ES-I3 (cell line): ENCODE measurements around the gene DIPK1A.

Source experiments
- H3K36me3 ChIP-seq: 2 replicates; pipeline ENCODE4 v1.6.1; 2013; ENCODE audit warnings: mild to moderate bottlenecking, low read length, control low read depth, moderate library complexity; ENCODE audit not compliant: insufficient read depth
- H3K4me1 ChIP-seq: 2 replicates; pipeline ENCODE4 v1.6.1; 2013; ENCODE audit warnings: mild to moderate bottlenecking, control low read depth, low read length; ENCODE audit not compliant: insufficient read depth
- H3K9ac ChIP-seq: 2 replicates; pipeline ENCODE4 v1.6.1; 2013; ENCODE audit warnings: low read depth, mild to moderate bottlenecking, low read length, moderate library complexity
- H3K9me3 ChIP-seq: 2 replicates; pipeline ENCODE4 v1.6.1; 2013; ENCODE audit warnings: mild to moderate bottlenecking, low read length, moderate library complexity; ENCODE audit not compliant: control insufficient read depth, insufficient read depth

DIPK1A gene

DNA sequence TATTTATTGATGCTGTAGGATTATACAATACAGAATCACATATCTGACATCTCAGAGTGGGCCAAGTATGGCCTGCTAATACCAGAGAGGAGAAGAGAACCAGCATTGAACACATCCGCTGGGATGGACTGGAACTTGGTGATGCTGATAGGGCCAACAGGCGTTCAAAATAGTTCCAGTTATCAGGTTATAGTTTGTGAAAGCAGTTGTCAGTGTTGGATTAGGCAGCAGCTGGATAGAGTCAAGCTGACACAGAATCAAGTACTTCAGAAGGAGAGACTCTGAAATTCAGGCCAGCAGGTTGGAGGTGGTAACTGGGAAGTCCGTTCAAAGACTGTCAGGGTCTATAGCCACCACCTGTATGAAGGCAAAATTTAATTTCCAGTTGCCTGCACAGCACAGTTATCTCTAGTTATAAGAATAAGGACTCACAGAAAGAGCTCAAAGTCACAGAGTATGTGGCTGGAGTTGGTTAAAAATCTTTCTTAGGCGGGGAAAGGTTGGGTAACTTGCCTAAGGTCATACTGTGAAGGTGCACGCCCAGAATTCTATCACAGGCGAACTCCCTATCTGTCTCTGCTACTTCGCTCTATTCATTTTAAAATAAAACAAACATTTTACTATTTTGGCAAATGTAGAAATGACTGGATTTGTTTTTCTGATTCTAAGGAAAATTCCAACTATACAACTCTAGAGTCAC lies 9.9 kb upstream of the DIPK1A start:
- peaks cover 7% of the 10 kb centered on the region for H3K4me1 ChIP-seq
- H3K36me3 ChIP-seq = no peaks in the 10 kb centered on the region
- no peaks in the 10 kb centered on the region for H3K9me3 ChIP-seq
- H3K9ac ChIP-seq = no peak overlapping the region

DNA sequence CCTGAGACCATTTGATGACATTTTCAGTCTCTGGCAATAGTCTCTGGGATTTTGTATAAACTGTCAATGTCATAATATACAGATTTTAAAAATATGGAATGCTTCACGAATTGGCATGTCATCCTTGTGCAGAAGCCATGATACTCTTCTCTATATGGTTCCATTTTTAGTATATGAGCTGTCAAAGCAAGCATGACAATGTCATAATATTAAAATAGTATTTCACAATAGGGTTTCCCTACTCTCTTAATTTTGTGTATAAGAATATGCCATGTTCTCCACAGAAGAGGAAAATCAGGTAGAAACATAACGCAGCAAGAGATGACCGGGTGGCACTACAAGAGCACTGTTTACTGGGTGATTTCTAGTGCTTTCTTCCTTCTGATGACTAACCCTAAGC lies 8.3 kb upstream of the DIPK1A start:
- H3K36me3 ChIP-seq = no peaks in the 10 kb centered on the region
- no peak overlapping the region for H3K9ac ChIP-seq
- H3K9me3 ChIP-seq = no peaks in the 10 kb centered on the region
- H3K4me1 ChIP-seq = peaks cover 7% of the 10 kb centered on the region

- Histone ChIP-seq H3K4me1 (peaks cover 7% of the 10 kb centered on the region), H3K9me3 (no peaks in the 10 kb centered on the region), H3K36me3 (no peaks in the 10 kb centered on the region), H3K9ac (no peak overlapping the region)
Observed at GRCh38 chr1:92968138-92969032, 7.1 kb upstream of the DIPK1A start.

DNA sequence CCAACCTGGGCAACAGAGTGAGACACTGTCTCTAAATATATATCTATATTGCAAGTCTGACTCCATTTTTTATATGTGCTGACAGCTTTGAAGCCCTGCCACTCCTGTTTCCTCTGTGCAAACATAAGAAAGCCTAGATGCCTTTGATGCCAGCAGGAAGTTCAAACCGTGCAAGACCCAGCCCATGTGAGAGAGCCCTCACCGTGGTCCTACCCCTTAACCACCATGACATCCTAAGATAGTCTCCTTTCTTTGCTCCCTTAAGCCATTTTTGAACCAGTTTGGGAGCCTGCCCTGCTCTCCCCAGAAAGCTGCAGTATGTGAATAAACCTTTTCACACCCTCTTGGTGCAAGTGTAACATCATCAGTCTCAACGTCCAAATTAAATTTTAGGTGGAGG lies 3.7 kb upstream of the DIPK1A start:
- Histone ChIP-seq H3K9me3 (no peaks in the 10 kb centered on the region), H3K4me1 (no peaks in the 10 kb centered on the region), H3K36me3 (no peaks in the 10 kb centered on the region), H3K9ac (no peak overlapping the region)

DNA sequence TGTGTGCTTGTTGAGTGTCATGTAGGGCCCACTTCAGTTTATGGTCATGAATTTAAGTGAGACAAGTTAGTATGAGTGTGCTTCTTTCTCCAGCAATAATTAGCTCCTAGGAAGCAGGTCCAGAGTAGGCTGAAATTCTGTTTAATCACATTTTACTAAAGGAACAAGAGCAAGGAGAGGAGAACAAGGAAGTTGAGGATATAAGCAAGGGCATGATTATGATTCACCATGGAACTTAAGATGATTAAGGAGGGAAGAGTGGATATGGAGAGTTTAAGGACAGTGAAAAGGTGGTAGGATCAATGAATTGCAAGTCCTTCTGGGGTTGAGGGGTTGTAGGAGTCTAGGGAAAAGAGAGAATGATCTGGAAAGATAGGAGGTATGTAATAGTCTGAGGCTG lies 3.1 kb upstream of the DIPK1A start:
- H3K4me1 ChIP-seq = no peaks in the 10 kb centered on the region
- H3K9ac ChIP-seq = no peak overlapping the region
- H3K9me3 ChIP-seq = no peaks in the 10 kb centered on the region
- H3K36me3 ChIP-seq = no peaks in the 10 kb centered on the region

DNA sequence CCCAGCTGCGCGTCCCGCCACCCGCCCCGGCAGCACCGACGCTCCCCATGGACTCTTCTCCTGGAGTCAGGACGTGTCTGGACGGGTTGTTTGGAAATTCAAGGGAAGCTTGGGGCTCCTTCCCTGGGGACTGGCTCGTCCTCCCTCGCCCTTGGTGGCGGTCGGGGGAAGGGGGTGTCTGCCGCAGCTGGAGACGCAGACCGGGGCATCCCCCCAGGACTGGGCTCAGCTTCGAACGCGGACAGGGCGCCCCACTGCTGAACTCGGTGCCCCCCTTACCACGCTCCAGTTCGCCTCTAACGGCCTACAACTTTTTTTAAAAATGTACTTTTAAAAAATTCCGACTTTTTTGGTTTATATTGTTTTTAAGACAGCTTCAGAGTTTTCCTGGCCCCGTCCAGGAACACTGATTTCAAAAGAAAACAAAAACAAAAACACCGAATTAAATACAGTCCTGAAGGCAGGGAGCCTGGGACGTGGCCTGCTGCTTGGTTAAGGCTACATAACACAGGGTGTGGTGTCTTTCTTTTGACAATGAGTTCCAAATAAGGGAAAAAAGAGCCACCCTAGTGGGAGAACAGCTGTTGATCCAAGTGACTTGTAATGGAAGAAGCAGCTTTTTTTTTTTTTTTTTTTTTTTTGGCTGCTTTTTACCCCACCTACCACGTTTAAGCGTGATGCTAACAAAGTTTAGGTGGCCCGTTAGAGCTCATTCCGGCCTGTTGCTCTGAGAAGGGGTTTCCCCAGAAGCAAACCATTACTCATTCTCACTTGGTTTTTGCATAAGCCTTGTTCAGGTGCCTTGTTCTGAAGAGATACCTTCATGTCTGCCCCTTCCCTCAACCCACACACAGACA lies 862 bp upstream of the DIPK1A start:
- H3K9me3 ChIP-seq = no peaks in the 10 kb centered on the region
- H3K36me3 ChIP-seq = no peaks in the 10 kb centered on the region
- no peaks in the 10 kb centered on the region for H3K4me1 ChIP-seq
- peak overlapping the region; percentile 69 for H3K9ac ChIP-seq

DNA sequence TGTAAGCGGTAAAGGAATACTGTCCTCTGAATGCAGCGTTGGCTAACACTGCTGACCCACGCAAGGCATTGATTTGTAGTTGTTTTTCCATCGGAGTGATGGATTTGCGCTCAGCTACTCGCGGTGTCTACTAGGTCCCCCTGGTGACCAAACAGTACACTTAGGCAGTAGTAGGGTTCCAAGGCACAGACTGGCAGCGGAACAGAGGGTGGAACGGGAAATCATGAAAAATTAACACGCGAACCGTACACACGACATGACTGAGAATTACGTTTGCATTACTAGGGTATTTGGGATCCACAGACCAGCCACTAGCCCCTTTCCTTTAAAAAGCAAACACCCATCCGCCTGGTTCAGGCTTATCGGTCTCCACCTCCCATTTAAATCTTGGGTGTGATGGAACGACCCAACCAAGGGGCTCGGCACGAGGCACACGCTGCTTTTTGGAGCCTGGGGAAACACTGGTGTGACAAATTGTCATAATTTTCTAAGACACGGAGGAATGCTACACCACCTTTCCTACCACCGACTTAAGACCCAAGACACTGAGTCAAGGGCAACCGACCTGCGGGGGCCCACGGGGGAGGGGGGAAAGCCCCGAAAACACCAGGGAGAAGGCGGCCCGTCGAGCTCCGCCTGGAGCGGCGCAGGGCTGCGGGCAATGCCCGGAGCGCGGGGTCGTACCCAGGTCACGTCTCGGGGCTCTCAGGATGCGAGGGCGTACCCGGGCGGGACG lies 699 bp downstream of the DIPK1A start:
- peak overlapping the region; percentile 72 for H3K9ac ChIP-seq
- no peaks in the 10 kb centered on the region for H3K9me3 ChIP-seq
- no peaks in the 10 kb centered on the region for H3K36me3 ChIP-seq
- no peaks in the 10 kb centered on the region for H3K4me1 ChIP-seq

DNA sequence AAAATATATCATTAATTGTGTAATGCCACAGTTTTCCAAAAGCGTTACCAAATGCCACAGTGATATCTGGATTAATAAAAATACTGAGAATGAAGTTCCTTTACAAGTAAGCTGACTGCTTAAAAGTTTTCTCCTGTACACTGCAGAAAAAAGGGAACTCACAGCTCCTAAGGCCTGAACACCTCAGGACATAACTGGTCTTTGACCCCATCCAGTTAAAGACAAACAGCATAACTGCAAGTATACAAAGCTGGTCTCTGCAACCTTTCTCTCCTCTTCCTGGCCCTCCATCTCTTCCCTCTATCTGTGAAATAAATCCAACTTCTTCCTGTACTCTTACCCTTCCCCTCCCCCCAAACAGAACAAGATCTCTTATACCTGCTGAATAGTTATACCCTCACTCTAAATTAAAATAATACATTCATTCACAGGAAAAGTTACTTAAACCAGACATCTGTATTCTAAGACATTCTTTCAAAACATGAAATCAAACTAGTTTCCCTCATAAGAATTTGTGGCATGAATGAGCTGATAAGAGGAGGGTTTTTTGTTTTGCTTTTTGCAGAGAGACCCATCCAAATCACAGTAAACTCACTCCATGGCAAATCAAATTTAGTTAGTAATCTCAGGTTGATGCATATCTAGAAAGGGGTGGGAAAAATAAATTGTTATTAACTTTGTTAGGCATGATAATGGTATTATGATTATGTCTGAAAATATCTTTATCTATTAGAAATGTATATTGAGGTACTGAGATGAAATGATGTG lies 2.9 kb downstream of the DIPK1A start:
- no peaks in the 10 kb centered on the region for H3K4me1 ChIP-seq
- H3K9me3 ChIP-seq = no peaks in the 10 kb centered on the region
- H3K36me3 ChIP-seq = no peaks in the 10 kb centered on the region
- H3K9ac ChIP-seq = no peak overlapping the region

GRCh38 chr1:92957030-92957734 lies 4.1 kb downstream of the DIPK1A start:
- no peaks in the 10 kb centered on the region for H3K9me3 ChIP-seq
- H3K4me1 ChIP-seq = no peaks in the 10 kb centered on the region
- H3K36me3 ChIP-seq = no peaks in the 10 kb centered on the region
- no peak overlapping the region for H3K9ac ChIP-seq

DNA sequence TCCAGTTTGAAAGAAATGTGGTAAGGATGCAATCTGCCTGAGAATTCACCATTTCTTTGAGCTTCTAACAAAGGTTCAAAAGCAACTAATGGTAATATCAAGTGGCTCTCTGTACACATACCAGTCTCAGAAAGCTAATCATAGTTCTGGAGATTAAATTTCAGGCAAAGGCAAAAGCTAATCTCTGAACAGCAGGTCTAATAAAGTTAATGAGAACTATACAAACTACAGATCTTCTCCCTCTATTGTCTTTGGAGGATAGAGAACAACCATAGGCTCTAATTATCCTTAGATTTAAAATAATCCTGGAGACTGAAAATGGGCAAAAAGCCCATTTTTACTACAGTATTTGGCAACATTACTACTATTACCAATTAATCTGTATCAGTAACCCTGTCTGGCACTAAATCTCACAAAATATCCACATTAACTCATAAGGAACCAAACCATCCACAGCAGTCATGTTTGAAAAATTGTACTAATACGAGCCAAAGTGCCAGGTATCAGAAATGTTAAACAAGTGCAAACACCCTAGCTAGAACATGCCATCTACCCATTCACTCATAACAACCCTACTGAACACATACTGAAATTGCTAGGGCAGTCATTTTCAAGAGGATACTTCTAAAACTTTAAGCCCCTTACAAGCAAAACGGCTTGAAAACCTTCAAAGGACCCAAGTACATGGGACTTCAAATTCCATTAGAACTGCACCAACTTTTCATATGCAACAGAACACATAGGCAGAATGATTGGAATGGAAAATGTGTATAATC lies 4.8 kb downstream of the DIPK1A start:
- peaks cover under 1% of the 10 kb centered on the region; the same call in 1 of the 2 replicates for H3K4me1 ChIP-seq

GRCh38 chr1:92953491-92953890 lies 7.8 kb downstream of the DIPK1A start:
- Histone ChIP-seq H3K36me3 (no peaks in the 10 kb centered on the region), H3K9me3 (no peaks in the 10 kb centered on the region), H3K4me1 (peaks cover 18% of the 10 kb centered on the region), H3K9ac (no peak overlapping the region)

More for the DNA sequence above, 4.8 kb downstream of the DIPK1A start:
- Histone ChIP-seq H3K36me3 (no peaks in the 10 kb centered on the region), H3K9me3 (no peaks in the 10 kb centered on the region), H3K9ac (no peak overlapping the region)

- peaks cover 18% of the 10 kb centered on the region for H3K4me1 ChIP-seq
Observed at GRCh38 chr1:92952714-92953113, 8.5 kb downstream of the DIPK1A start.

More at GRCh38 chr1:92952714-92953113, 8.5 kb downstream of the DIPK1A start:
- Histone ChIP-seq H3K36me3 (no peaks in the 10 kb centered on the region), H3K9ac (no peak overlapping the region), H3K9me3 (no peaks in the 10 kb centered on the region)
